Gastrocnemius medialis (tissue), 4 donors: ENCODE measurements around the gene MX2. TPM values are rescaled to one million over a fixed set of nuclear protein-coding genes. Genes with fewer than 3 reads are reported as not detected.

Experiments
- ATAC-seq, 2 donors: fragments of 150-250 bp; one replicate each; pipeline ENCODE4 v1.9.1; 2016
- DNase-seq, 2 donors: peaks; one replicate each; pipeline ENCODE4 v3.0.0-alpha.2; 2019
- H3K27ac ChIP-seq, 4 donors: fragments of 200-600 bp; sonication (generic); 1 replicate in 1 of 4; 2 replicates in 3 of 4; pipeline ENCODE4 v1.5.1; 2016 to 2018; ENCODE audit warnings: mild to moderate bottlenecking in 2 of 4, moderate library complexity in 1 of 4
- H3K27me3 ChIP-seq, 3 donors: fragments of 200-600 bp; sonication (generic) in 2 of 3; 1 replicate in 1 of 3; 2 replicates in 2 of 3; pipeline versions ENCODE4 v1.5.1 to v1.6.0; 2016 to 2019; ENCODE audit warnings: mild to moderate bottlenecking in 1 of 3, moderate library complexity in 1 of 3
- H3K36me3 ChIP-seq, 2 donors: fragments of 200-600 bp; sonication (generic) in 1 of 2; one replicate each; pipeline ENCODE4 v1.5.1; 2017 to 2018
- H3K4me1 ChIP-seq, 2 donors: fragments of 200-600 bp; sonication (generic) in 1 of 2; one replicate each; pipeline ENCODE4 v1.5.1; 2016 to 2017; ENCODE audit warnings: mild to moderate bottlenecking in 2 of 2
- H3K4me3 ChIP-seq, 4 donors: fragments of 200-600 bp; sonication (generic) in 3 of 4; 1 replicate in 1 of 4; 2 replicates in 3 of 4; pipeline ENCODE4 v1.5.1; 2016 to 2019; ENCODE audit warnings: mild to moderate bottlenecking in 2 of 4
- H3K9me3 ChIP-seq, 3 donors: fragments of 200-600 bp; sonication (generic) in 2 of 3; 1 replicate in 1 of 3; 2 replicates in 2 of 3; pipeline ENCODE4 v1.5.1; 2016 to 2019
- CTCF ChIP-seq, 5 experiments: fragments of 450-650 bp in 3 of 5; fragments of 200-600 bp in 2 of 5; sonication (generic) in 2 of 5; IDR thresholded peaks in 4 of 5; conservative IDR thresholded peaks in 1 of 5; 1 replicate in 4 of 5; 2 replicates in 1 of 5; pipeline ENCODE4 v1.5.1; 2016 to 2019; ENCODE audit warnings: antibody characterized with exemption in 5 of 5, mild to moderate bottlenecking in 3 of 5, moderate library complexity in 3 of 5
- POLR2A ChIP-seq, 2 donors: fragments of 450-650 bp; IDR thresholded peaks; one replicate each; pipeline ENCODE4 v1.6.1; 2017; ENCODE audit warnings: antibody characterized with exemption in 2 of 2, mild to moderate bottlenecking in 2 of 2, moderate library complexity in 2 of 2
- in situ Hi-C, 4 donors: fragments of 200-750 bp; cut with MboI; loops; one replicate each; pipeline versions ENCODE4 v1.15.0 to v1.8.0; 2017; ENCODE audit warnings: low sequenced_read_pairs in 4 of 4
- intact Hi-C: fragments of 100-400 bp; cut with DNase I; formaldehyde crosslinking; loops from one replicate; pipeline ENCODE4 v1.15.1; 2023; ENCODE audit warnings: low total_unique reads
- total RNA-seq, 4 donors: library from RNA; depleted of rRNA; stranded (reverse); fragments of >200 nt; gene quantifications; one replicate each; pipeline versions ENCODE4 v1.1.0 to v1.2.3, GENCODE V29; 2016

The MX2 gene
- total RNA-seq, 4 donors from 2014 or later, result 1.1 to 6.8 (median 2.2) TPM

- TF ChIP-seq CTCF (IDR thresholded peaks at IDR 0.05 in 4 of 5, conservative IDR thresholded peaks at IDR 0.05 in 1 of 5) (no peak), POLR2A (IDR thresholded peaks at IDR 0.05) (no peak)
- no peak for ATAC-seq
- no peaks in the 10 kb centered on the region for H3K4me1 ChIP-seq
- DNase-seq, result no peak
- H3K36me3 ChIP-seq, result no peaks in the 10 kb centered on the region
- intact Hi-C loops (no loop called here), in situ Hi-C loops (loop anchor here in 3 of 4 donors (10.0 to 25.0 kb wide), 3 partner anchors 146 to 346 kb away; partner anchors contain the start of gene FAM3B (in 1 of the 3))
- H3K4me3 ChIP-seq, result no peak overlapping the region
- no peaks in the 10 kb centered on the region for H3K9me3 ChIP-seq
- H3K27ac ChIP-seq, result no peak overlapping the region
- H3K27me3 ChIP-seq, result no peaks in the 10 kb centered on the region
Measured at GRCh38 chr21:41458121-41458520, 96.3 kb downstream of the MX2 start.

- intact Hi-C loops, result no loop called here
- in situ Hi-C loops, result loop anchor here in 3 of 4 donors (10.0 to 25.0 kb wide), 3 partner anchors 146 to 346 kb away; partner anchors contain the start of gene FAM3B (in 1 of the 3)
- H3K27ac ChIP-seq, result no peak overlapping the region
- no peak for DNase-seq
- ATAC-seq, result no peak
- no peaks in the 10 kb centered on the region for H3K27me3 ChIP-seq
- H3K9me3 ChIP-seq, result no peaks in the 10 kb centered on the region
- no peaks in the 10 kb centered on the region for H3K4me1 ChIP-seq
- no peaks in the 10 kb centered on the region for H3K36me3 ChIP-seq
- H3K4me3 ChIP-seq, result no peak overlapping the region
- TF ChIP-seq CTCF (IDR thresholded peaks at IDR 0.05 in 4 of 5, conservative IDR thresholded peaks at IDR 0.05 in 1 of 5), result no peak
- no peak for TF ChIP-seq POLR2A (IDR thresholded peaks at IDR 0.05)
Measured at GRCh38 chr21:41458559-41458958, 96.7 kb downstream of the MX2 start.

Other genes starting within 250 kb of the MX2 start
- 10 to 100 TPM in 1 of 4 donors, 1 to 10 TPM in 3; 7.5 to 17.5 (median 9.3) TPM for gene BACE2, start 193.9 kb upstream of the MX2 start, total RNA-seq
- not detected for gene FAM3B, start 45.2 kb upstream of the MX2 start, total RNA-seq
- gene MX1, start 64.2 kb downstream of the MX2 start, total RNA-seq, result 1 to 10 TPM; 2.5 to 10.0 (median 5.7) TPM
- gene TMPRSS2, start 146.1 kb downstream of the MX2 start, total RNA-seq, result 1 to 10 TPM in 1 of 4 donors, under 1 TPM in 1, not detected in 2; 0.09 to 1.2 TPM